GM18526 (cell line): ENCODE results near the gene ATP4A.

ENCODE experiments used
- POLR2A ChIP-seq: IDR thresholded peaks from 3 replicates; pipeline ENCODE4 v1.6.1; 2011; ENCODE audit not compliant: insufficient read length; ENCODE audit errors: extremely low read depth

ATP4A gene

GRCh38 chr19:35569281-35569781 lies 5.9 kb upstream of the ATP4A start:
- TF ChIP-seq POLR2A = no peak

- no peak for TF ChIP-seq POLR2A
These were observed 3.3 kb upstream of the ATP4A start for GRCh38 chr19:35566738-35567137.

- TF ChIP-seq POLR2A = no peak
These were observed 1.8 kb upstream of the ATP4A start for GRCh38 chr19:35565016-35565856.

GRCh38 chr19:35562776-35563175 lies 682 bp downstream of the ATP4A start:
- no peak for TF ChIP-seq POLR2A

- TF ChIP-seq POLR2A = no peak
These were observed 1.1 kb downstream of the ATP4A start for GRCh38 chr19:35562336-35562735.

GRCh38 chr19:35561436-35561835 lies 2.0 kb downstream of the ATP4A start:
- TF ChIP-seq POLR2A = no peak

- TF ChIP-seq POLR2A = no peak
These were observed 2.8 kb downstream of the ATP4A start for GRCh38 chr19:35560677-35561076.

GRCh38 chr19:35560271-35560670 lies 3.2 kb downstream of the ATP4A start:
- no peak for TF ChIP-seq POLR2A

- TF ChIP-seq POLR2A = no peak
These were observed 3.7 kb downstream of the ATP4A start for GRCh38 chr19:35559781-35560180.

GRCh38 chr19:35559281-35559659 lies 4.2 kb downstream of the ATP4A start:
- no peak for TF ChIP-seq POLR2A

GRCh38 chr19:35558400-35559280 lies 4.8 kb downstream of the ATP4A start:
- no peak for TF ChIP-seq POLR2A

GRCh38 chr19:35557539-35558399 lies 5.7 kb downstream of the ATP4A start:
- TF ChIP-seq POLR2A = no peak

GRCh38 chr19:35556846-35557538 lies 6.5 kb downstream of the ATP4A start:
- TF ChIP-seq POLR2A = no peak

GRCh38 chr19:35556025-35556590 lies 7.3 kb downstream of the ATP4A start:
- no peak for TF ChIP-seq POLR2A
